ENCODE data around the gene GTPBP1. TPM values are rescaled to one million over a fixed set of nuclear protein-coding genes. Genes with fewer than 3 reads are reported as not detected.

The GTPBP1 gene
- total RNA-seq, 1 donor from 2014 or later: 19.3 TPM

DNA sequence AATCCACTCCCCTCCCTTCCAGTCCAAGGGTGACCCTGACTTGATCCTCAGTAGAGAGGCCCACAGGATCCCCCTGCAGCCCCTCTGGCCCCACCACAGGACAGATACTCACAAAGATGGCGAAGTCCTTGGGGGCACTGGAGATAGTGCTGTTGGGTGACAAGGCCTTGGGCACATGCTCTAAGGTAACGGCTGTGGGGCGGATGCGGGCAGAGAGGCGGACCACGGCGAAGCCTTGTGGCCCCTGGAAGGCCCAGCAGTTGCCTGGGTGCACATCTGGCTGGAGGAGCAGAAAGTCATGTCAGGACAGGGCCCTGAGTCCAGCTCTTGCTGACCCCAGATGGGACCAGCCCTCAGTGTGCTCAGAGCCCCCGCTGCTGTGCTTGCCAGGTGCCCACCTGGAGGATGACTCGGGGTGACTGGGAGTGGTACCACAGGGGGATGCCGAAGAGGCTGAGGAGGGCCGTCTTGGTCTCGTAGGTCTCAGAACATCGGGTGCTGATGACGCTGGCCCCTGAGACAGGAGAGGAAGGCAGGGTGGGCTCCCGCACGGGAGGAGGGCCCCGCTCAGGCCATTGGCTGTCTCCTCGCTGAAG, 32.8 kb downstream of the GTPBP1 start:
- H3K36me3 ChIP-seq (ENCODE audit: control insufficient read depth in 3 of 3, insufficient read depth in 3 of 3, low read length in 3 of 3): peaks cover 82 to 84% (median 83%) of the 10 kb centered on the region in 3 donors
- no peaks in the 10 kb centered on the region for H3K9me3 ChIP-seq (ENCODE audit: control insufficient read depth in 3 of 3, low read length in 3 of 3)
- no peaks in the 10 kb centered on the region for H3K27me3 ChIP-seq (ENCODE audit: control insufficient read depth in 3 of 3, insufficient read depth in 3 of 3, low read length in 3 of 3)
- no peak overlapping the region for H3K27ac ChIP-seq (ENCODE audit: low read depth, low read length)
- peaks cover 21 to 45% (median 43%) of the 10 kb centered on the region in 3 donors for H3K4me1 ChIP-seq (ENCODE audit: control insufficient read depth in 3 of 3, insufficient read depth in 3 of 3, low read length in 3 of 3)
- no peak overlapping the region for H3K4me3 ChIP-seq (ENCODE audit: low read length in 3 of 3)
- H3K9ac ChIP-seq (ENCODE audit: low read depth in 1 of 3, low read length in 3 of 3): peak overlapping the region in 1 of 3 donors; percentile 16

DNA sequence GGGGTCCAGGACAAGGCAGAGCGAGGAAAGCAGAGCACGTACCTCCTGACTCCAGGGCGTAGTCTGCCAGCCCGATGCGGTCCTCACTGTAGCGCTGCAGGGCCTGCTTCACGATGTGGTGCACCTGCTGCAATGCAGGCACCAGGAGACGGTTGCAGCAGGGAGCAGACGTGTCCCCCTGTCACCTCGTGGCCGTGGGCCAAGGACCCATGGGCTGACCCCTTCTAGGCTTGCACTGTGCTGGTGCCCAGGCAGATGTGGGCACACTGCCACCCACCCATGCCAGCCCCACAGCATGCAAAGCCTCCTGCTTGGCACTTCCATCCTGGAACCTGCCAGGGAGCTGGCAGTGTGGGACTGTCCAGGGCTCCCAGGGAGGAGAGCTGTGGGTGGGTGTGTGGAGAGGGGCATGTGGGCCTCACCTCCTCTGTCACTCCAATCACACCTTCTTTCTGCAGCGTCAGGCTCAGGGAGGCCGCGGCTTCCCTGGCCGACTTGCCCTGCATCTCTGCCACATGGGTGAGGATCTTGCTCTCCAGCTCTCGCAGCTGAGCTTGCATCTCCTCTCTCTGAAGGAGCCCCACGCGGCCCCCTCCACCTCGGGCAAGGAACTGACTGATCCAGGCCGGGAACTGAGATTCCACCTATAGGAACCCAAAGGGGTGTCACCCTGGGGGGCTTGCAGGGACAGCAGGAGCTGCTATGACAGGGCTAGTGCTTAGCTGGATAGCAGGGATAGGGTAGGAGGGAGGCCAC, 33.7 kb downstream of the GTPBP1 start:
- Histone ChIP-seq H3K9ac (ENCODE audit: low read depth in 1 of 3, low read length in 3 of 3) (peak overlapping the region in 2 of 3 donors; percentile 28 to 40), H3K4me1 (ENCODE audit: control insufficient read depth in 3 of 3, insufficient read depth in 3 of 3, low read length in 3 of 3) (peaks cover 12 to 36% (median 34%) of the 10 kb centered on the region in 3 donors), H3K27me3 (ENCODE audit: control insufficient read depth in 3 of 3, insufficient read depth in 3 of 3, low read length in 3 of 3) (no peaks in the 10 kb centered on the region), H3K36me3 (ENCODE audit: control insufficient read depth in 3 of 3, insufficient read depth in 3 of 3, low read length in 3 of 3) (peaks cover 89 to 91% (median 90%) of the 10 kb centered on the region in 3 donors), H3K27ac (ENCODE audit: low read depth, low read length) (no peak overlapping the region), H3K4me3 (ENCODE audit: low read length in 3 of 3) (no peak overlapping the region), H3K9me3 (ENCODE audit: control insufficient read depth in 3 of 3, low read length in 3 of 3) (no peaks in the 10 kb centered on the region)

DNA sequence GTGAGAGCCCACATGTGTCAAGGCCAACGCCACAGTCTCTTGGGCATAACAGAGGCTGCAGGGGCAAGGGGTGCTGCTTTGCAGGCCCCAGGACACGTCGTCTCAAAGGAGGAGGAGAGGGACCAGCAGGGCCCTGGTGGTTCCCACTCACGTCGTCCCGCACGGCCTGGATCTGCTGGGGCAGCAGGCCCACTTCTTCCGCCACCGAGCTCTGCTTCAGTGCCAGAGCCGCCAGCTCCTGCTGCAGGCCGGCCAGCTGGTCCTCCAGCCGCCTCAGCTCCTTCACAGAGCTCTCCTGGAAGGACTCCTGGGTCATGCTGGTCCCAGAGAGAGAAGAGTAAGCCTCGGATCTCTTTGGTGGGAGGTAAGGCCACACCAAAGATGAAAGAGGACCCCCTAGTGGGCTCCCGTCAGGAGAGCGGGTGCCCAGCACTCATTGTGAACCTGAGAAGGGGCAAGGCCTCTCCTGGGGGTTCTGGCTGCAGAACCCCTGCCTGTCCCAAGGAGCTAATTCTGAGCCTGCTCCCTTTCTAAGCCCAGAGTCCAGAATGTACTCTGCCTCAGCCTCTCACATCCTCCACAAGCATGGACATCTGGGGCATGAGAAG, 34.5 kb downstream of the GTPBP1 start:
- no peak overlapping the region for H3K27ac ChIP-seq (ENCODE audit: low read depth, low read length)

DNA sequence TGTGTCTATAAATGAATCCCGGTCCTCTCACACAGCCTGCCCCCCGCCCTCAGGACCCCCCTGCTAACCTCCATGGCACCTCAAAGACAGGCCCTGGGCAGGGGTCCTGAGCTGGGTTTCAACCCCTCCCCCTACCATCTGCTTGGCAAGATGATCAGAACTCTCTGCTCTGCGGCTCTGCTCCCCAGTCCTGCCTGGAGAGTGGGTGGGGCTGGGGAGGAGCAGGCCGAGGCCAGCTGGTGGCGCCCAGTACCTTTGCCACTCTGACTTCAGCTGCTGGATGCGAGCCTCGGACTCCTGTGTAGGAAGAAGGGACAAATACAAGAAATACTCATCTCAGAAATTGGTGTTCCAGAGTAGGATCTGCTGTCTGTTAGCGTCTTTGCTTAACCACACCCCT, 35.0 kb downstream of the GTPBP1 start:
- Histone ChIP-seq H3K36me3 (ENCODE audit: control insufficient read depth in 3 of 3, insufficient read depth in 3 of 3, low read length in 3 of 3) (peaks cover 94 to 97% (median 96%) of the 10 kb centered on the region in 3 donors), H3K27me3 (ENCODE audit: control insufficient read depth in 3 of 3, insufficient read depth in 3 of 3, low read length in 3 of 3) (no peaks in the 10 kb centered on the region), H3K9ac (ENCODE audit: low read depth in 1 of 3, low read length in 3 of 3) (no peak overlapping the region)

More for the DNA sequence above, 34.5 kb downstream of the GTPBP1 start:
- Histone ChIP-seq H3K4me1 (ENCODE audit: control insufficient read depth in 3 of 3, insufficient read depth in 3 of 3, low read length in 3 of 3) (peaks cover 9 to 29% (median 26%) of the 10 kb centered on the region in 3 donors), H3K36me3 (ENCODE audit: control insufficient read depth in 3 of 3, insufficient read depth in 3 of 3, low read length in 3 of 3) (peaks cover 94 to 97% (median 96%) of the 10 kb centered on the region in 3 donors), H3K27me3 (ENCODE audit: control insufficient read depth in 3 of 3, insufficient read depth in 3 of 3, low read length in 3 of 3) (no peaks in the 10 kb centered on the region), H3K9me3 (ENCODE audit: control insufficient read depth in 3 of 3, low read length in 3 of 3) (no peaks in the 10 kb centered on the region), H3K9ac (ENCODE audit: low read depth in 1 of 3, low read length in 3 of 3) (peak overlapping the region in 1 of 3 donors; percentile 45), H3K4me3 (ENCODE audit: low read length in 3 of 3) (no peak overlapping the region)

DNA sequence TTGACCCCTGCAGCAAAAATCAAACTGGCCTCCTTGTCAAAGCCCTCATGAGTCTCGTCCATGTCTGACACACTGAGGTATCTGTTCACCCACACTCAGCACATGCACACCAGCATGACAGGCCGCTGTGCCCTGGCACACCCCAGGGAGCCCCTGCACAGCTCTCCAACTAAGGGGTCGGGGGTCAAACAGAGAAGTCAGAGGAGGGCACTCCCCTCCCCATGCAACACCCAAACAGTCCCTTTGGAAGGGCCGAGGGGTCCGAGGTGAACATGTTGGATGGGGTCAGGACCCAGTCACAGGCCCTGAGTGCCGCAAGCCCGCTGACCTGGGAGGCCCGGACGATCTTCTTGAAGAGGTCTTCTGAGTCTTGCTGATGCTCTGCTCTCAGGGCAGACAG, 35.4 kb downstream of the GTPBP1 start:
- Histone ChIP-seq H3K27ac (ENCODE audit: low read depth, low read length) (no peak overlapping the region), H3K9ac (ENCODE audit: low read depth in 1 of 3, low read length in 3 of 3) (no peak overlapping the region), H3K4me3 (ENCODE audit: low read length in 3 of 3) (no peak overlapping the region), H3K4me1 (ENCODE audit: control insufficient read depth in 3 of 3, insufficient read depth in 3 of 3, low read length in 3 of 3) (peaks cover 9 to 22% (median 17%) of the 10 kb centered on the region in 3 donors), H3K36me3 (ENCODE audit: control insufficient read depth in 3 of 3, insufficient read depth in 3 of 3, low read length in 3 of 3) (peaks cover 94 to 97% (median 96%) of the 10 kb centered on the region in 3 donors), H3K9me3 (ENCODE audit: control insufficient read depth in 3 of 3, low read length in 3 of 3) (no peaks in the 10 kb centered on the region), H3K27me3 (ENCODE audit: control insufficient read depth in 3 of 3, insufficient read depth in 3 of 3, low read length in 3 of 3) (no peaks in the 10 kb centered on the region)

More for the DNA sequence above, 35.0 kb downstream of the GTPBP1 start:
- no peaks in the 10 kb centered on the region for H3K9me3 ChIP-seq (ENCODE audit: control insufficient read depth in 3 of 3, low read length in 3 of 3)
- H3K4me3 ChIP-seq (ENCODE audit: low read length in 3 of 3): no peak overlapping the region
- peaks cover 9 to 24% (median 21%) of the 10 kb centered on the region in 3 donors for H3K4me1 ChIP-seq (ENCODE audit: control insufficient read depth in 3 of 3, insufficient read depth in 3 of 3, low read length in 3 of 3)
- H3K27ac ChIP-seq (ENCODE audit: low read depth, low read length): no peak overlapping the region

DNA sequence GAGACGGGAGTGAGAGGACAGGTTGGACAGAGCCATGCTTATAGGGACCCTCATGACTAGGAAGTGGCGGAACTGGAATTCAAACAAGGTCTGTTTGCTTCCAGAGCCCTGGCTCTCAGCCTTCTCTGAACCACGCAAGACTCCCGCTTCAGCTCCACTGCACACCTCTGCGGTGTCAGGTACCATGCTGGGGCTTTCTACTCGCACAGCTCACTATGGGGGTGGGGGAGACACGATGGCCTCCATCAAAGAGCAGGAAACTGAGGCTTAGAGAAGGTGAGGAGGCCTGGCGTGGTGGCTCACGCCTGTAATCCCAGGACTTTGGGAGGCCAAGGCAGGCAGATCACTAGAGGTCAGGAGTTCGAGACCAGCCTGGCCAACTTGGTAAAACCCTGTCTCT, 35.8 kb downstream of the GTPBP1 start:
- H3K27me3 ChIP-seq (ENCODE audit: control insufficient read depth in 3 of 3, insufficient read depth in 3 of 3, low read length in 3 of 3): no peaks in the 10 kb centered on the region
- no peak overlapping the region for H3K9ac ChIP-seq (ENCODE audit: low read depth in 1 of 3, low read length in 3 of 3)
- no peak overlapping the region for H3K27ac ChIP-seq (ENCODE audit: low read depth, low read length)
- no peak overlapping the region for H3K4me3 ChIP-seq (ENCODE audit: low read length in 3 of 3)
- peaks cover 9 to 22% (median 16%) of the 10 kb centered on the region in 3 donors for H3K4me1 ChIP-seq (ENCODE audit: control insufficient read depth in 3 of 3, insufficient read depth in 3 of 3, low read length in 3 of 3)
- H3K36me3 ChIP-seq (ENCODE audit: control insufficient read depth in 3 of 3, insufficient read depth in 3 of 3, low read length in 3 of 3): peaks cover 93 to 97% (median 97%) of the 10 kb centered on the region in 3 donors
- no peaks in the 10 kb centered on the region for H3K9me3 ChIP-seq (ENCODE audit: control insufficient read depth in 3 of 3, low read length in 3 of 3)

DNA sequence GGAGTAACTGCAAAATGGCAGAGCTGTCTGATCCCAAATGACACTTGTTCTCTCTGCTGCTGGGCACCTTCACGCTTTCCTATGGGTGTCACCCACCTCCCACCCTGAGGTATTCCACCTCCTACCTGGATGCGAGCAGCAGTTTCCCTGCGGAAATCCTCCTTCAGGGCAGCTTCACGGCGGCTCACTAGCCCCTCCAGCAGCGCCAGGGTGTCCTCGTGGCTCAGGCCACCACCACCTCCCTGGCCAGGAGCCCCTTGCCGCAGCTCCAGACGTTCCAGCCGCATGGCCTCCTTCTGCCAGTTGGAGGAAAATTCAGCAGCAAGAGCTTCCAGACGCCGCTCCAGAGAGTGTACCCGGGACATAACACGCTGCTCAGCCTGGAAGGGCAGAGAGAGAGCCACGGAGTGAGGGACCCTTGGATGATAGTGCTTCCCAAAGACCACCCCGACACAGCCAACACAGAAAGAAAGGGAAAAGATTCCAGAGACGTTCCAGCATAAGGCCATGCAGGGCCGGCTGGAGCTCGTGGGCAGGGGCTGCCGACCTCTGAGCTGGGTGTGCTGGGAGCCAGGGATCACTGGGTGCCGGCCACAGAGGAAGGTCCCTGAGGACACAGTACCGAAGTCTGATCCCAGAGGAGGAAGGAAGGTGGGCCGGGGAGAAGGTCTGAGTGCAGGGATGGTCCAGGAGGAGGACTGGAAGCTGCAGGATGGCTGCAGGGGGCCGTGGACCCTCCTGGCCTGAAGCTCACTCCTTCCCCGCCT, 36.6 kb downstream of the GTPBP1 start:
- H3K4me1 ChIP-seq (ENCODE audit: control insufficient read depth in 3 of 3, insufficient read depth in 3 of 3, low read length in 3 of 3): peaks cover 9 to 22% (median 16%) of the 10 kb centered on the region in 3 donors
- peaks cover 88 to 92% (median 89%) of the 10 kb centered on the region in 3 donors for H3K36me3 ChIP-seq (ENCODE audit: control insufficient read depth in 3 of 3, insufficient read depth in 3 of 3, low read length in 3 of 3)
- no peak overlapping the region for H3K27ac ChIP-seq (ENCODE audit: low read depth, low read length)
- no peak overlapping the region for H3K4me3 ChIP-seq (ENCODE audit: low read length in 3 of 3)
- no peaks in the 10 kb centered on the region for H3K9me3 ChIP-seq (ENCODE audit: control insufficient read depth in 3 of 3, low read length in 3 of 3)
- H3K9ac ChIP-seq (ENCODE audit: low read depth in 1 of 3, low read length in 3 of 3): no peak overlapping the region
- no peaks in the 10 kb centered on the region for H3K27me3 ChIP-seq (ENCODE audit: control insufficient read depth in 3 of 3, insufficient read depth in 3 of 3, low read length in 3 of 3)

DNA sequence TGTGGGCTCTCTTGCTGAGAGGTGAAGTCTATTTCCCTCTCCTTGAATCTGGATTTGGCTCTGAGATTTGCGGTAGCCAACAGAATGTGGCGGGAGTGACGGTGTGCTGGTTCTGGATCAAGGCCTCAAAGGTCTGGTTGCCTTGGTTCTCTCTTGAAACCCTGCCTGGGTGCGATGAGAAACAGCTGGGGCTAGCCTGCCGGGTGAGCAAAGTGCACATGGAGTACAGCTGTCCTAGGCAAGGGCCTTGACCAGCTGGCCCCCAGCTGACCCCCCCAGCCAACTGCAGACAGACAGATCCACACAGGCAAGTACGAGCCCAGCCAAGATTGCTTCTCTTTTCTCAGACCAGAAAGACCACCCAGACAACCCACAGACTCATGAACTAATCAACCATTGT, 39.2 kb downstream of the GTPBP1 start:
- Histone ChIP-seq H3K4me3 (ENCODE audit: low read length in 3 of 3) (no peak overlapping the region), H3K36me3 (ENCODE audit: control insufficient read depth in 3 of 3, insufficient read depth in 3 of 3, low read length in 3 of 3) (peaks cover 86 to 88% (median 87%) of the 10 kb centered on the region in 3 donors), H3K9me3 (ENCODE audit: control insufficient read depth in 3 of 3, low read length in 3 of 3) (no peaks in the 10 kb centered on the region), H3K27ac (ENCODE audit: low read depth, low read length) (no peak overlapping the region), H3K27me3 (ENCODE audit: control insufficient read depth in 3 of 3, insufficient read depth in 3 of 3, low read length in 3 of 3) (no peaks in the 10 kb centered on the region), H3K4me1 (ENCODE audit: control insufficient read depth in 3 of 3, insufficient read depth in 3 of 3, low read length in 3 of 3) (peaks cover 0 to 9% (median 4%) of the 10 kb centered on the region in 3 donors), H3K9ac (ENCODE audit: low read depth in 1 of 3, low read length in 3 of 3) (no peak overlapping the region)

DNA sequence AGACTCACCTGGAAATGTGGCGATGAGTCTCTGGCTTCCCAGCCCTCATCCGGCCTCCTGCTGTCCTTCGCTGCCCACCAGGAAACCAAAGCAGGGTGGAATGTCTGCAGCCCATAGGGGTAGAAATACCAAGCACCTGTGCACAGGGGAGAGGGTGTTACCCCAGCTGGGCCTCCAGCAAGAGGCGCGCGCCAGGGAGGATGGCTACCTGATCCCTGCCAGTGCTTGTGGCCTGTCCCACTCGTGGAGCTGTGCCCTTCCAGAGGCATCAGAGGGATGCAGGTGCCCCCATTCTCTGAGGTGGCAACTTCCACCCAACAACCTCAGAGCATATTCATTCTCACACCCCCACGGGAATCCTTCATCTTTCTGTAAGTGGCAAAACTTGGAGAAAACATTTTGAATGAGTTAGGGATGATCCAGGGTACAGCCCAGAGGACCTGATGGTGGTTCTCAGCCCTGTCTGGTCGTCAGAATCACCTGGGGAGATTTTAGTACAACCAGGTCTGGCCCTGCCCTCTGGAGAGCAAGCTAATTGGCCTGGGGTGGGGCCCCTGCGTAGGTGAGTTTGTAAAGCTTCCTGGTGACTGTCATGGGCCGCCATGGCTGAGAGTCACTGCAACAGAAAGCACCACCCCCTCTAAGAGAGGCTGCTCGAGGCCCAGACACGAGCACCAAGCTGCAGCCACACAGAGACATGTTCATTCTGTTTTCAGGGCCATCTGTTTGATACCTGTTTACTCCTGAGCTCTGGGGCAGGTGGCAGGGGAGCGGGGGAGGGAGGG, 40.1 kb downstream of the GTPBP1 start:
- Histone ChIP-seq H3K9ac (ENCODE audit: low read depth in 1 of 3, low read length in 3 of 3) (no peak overlapping the region), H3K36me3 (ENCODE audit: control insufficient read depth in 3 of 3, insufficient read depth in 3 of 3, low read length in 3 of 3) (peaks cover 86 to 88% (median 87%) of the 10 kb centered on the region in 3 donors), H3K27me3 (ENCODE audit: control insufficient read depth in 3 of 3, insufficient read depth in 3 of 3, low read length in 3 of 3) (no peaks in the 10 kb centered on the region), H3K9me3 (ENCODE audit: control insufficient read depth in 3 of 3, low read length in 3 of 3) (no peaks in the 10 kb centered on the region), H3K4me1 (ENCODE audit: control insufficient read depth in 3 of 3, insufficient read depth in 3 of 3, low read length in 3 of 3) (peaks cover 6 to 8% (median 8%) of the 10 kb centered on the region in 3 donors), H3K27ac (ENCODE audit: low read depth, low read length) (no peak overlapping the region), H3K4me3 (ENCODE audit: low read length in 3 of 3) (no peak overlapping the region)

All from skeletal muscle tissue (tissue), 4 donors.